ENCODE data around the gene FLNA. TPM values are rescaled to one million over a fixed set of nuclear protein-coding genes. Genes with fewer than 3 reads are reported as not detected.

The FLNA gene
- total and polyA plus RNA-seq, 3 experiments from 2014 or later: 799 to 1,356 (median 1,299) TPM

GRCh38 chrX:154360155-154360713 is 14.2 kb downstream of the FLNA start:
- H3K9me3 Mint-ChIP-seq: no peaks in the 10 kb centered on the region
- Histone ChIP-seq H3K4me1 (ENCODE audit: insufficient read depth, low read length) (peaks cover 39% of the 10 kb centered on the region), H3K9me3 (ENCODE audit: low read length) (no peaks in the 10 kb centered on the region), H3K36me3 (ENCODE audit: insufficient read depth, low read length) (peaks cover 69% of the 10 kb centered on the region), H3K27me3 (ENCODE audit: insufficient read depth, low read length, poor library complexity, severe bottlenecking) (no peaks in the 10 kb centered on the region), H3K27ac (ENCODE audit: low read depth, low read length) (no peak overlapping the region), H3K4me3 (ENCODE audit: low read length) (no peak overlapping the region)
- ChIA-PET POLR2A (no interaction called here), CTCF (no interaction called here)
- H3K27ac Mint-ChIP-seq: peak overlapping the region in 7 of 8 donors; percentile 14 to 96 (median 90)
- H3K36me3 Mint-ChIP-seq: peaks cover 6 to 70% (median 7%) of the 10 kb centered on the region in 3 donors
- peak overlapping the region in 1 of 7 donors; percentile 36 for H3K4me3 Mint-ChIP-seq
- DNase-seq: no peak
- peaks cover 11 to 35% (median 35%) of the 10 kb centered on the region in 3 donors for H3K4me1 Mint-ChIP-seq
- H3K27me3 Mint-ChIP-seq: peaks cover 0 to 9% of the 10 kb centered on the region in 2 donors

DNA sequence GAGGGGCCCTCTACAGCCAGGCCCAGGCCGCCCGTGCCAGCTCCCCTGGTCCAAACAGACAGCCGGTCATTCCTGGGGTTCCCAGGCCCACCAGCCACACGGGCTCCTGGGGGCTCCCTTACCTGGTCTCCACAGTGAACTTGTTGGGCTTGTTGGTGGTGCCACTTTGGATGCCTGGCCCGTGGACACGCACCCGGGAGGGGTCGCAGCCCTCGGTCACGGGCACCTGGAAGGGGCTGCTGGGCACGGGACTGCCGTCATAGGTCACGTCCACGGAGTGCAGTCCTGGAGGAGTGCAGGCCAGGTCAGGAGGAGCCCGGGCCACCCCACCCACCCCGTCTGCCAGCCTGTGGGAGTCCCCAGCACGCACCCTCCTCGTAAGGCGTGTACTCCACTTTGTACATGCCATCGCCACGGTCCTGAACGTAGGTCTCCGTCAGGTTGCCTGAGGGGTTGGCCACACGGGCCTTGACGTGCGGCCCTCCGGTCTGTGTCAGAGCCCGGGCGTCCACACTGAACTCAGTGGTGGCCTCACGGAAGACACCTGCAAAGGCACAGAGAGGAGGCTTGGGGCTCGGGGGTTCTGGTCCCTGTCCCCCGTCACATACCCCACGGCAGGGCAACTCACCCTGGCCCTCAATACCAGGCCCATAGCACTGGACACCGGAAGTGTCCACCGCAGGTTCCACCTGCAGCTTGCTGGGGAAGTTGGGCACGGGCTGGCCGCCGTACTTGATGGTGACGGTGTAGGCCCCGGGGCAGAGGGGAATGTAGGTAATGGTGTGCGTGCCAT is 14.9 kb downstream of the FLNA start:
- no peaks in the 10 kb centered on the region for H3K9me3 ChIP-seq (ENCODE audit: low read length)
- no peak for DNase-seq
- H3K4me1 Mint-ChIP-seq: peaks cover 11 to 35% (median 32%) of the 10 kb centered on the region in 3 donors
- H3K4me3 ChIP-seq (ENCODE audit: low read length): no peak overlapping the region
- CTCF ChIA-PET: no interaction called here
- H3K27me3 Mint-ChIP-seq: peaks cover 0 to 8% of the 10 kb centered on the region in 2 donors
- no peaks in the 10 kb centered on the region for H3K27me3 ChIP-seq (ENCODE audit: insufficient read depth, low read length, poor library complexity, severe bottlenecking)
- no peak overlapping the region for H3K27ac ChIP-seq (ENCODE audit: low read depth, low read length)
- POLR2A ChIA-PET: interaction anchor here (1.6 kb wide), 1 partner anchor 12 kb away, joined by 4 read pairs; no protein-coding TSS in a partner anchor
- peak overlapping the region in 3 of 8 donors; percentile 80 to 92 (median 82) for H3K27ac Mint-ChIP-seq
- peaks cover 45% of the 10 kb centered on the region for H3K4me1 ChIP-seq (ENCODE audit: insufficient read depth, low read length)
- no peaks in the 10 kb centered on the region for H3K9me3 Mint-ChIP-seq
- H3K4me3 Mint-ChIP-seq: peak overlapping the region in 1 of 7 donors; percentile 28
- H3K36me3 ChIP-seq (ENCODE audit: insufficient read depth, low read length): peaks cover 62% of the 10 kb centered on the region
- H3K36me3 Mint-ChIP-seq: peaks cover 3 to 68% (median 7%) of the 10 kb centered on the region in 3 donors

GRCh38 chrX:154358829-154359228 is 15.6 kb downstream of the FLNA start:
- peaks cover 0 to 8% of the 10 kb centered on the region in 2 donors for H3K27me3 Mint-ChIP-seq
- H3K36me3 Mint-ChIP-seq: peaks cover 3 to 70% (median 7%) of the 10 kb centered on the region in 3 donors
- H3K9me3 ChIP-seq (ENCODE audit: low read length): no peaks in the 10 kb centered on the region
- no peaks in the 10 kb centered on the region for H3K9me3 Mint-ChIP-seq
- no peak overlapping the region for H3K4me3 ChIP-seq (ENCODE audit: low read length)
- peaks cover 17 to 43% (median 36%) of the 10 kb centered on the region in 3 donors for H3K4me1 Mint-ChIP-seq
- ChIA-PET POLR2A (interaction anchor here (1.6 kb wide), 1 partner anchor 12 kb away, joined by 4 read pairs; no protein-coding TSS in a partner anchor), CTCF (no interaction called here)
- peak overlapping the region in 1 of 7 donors; percentile 47 for H3K4me3 Mint-ChIP-seq
- H3K36me3 ChIP-seq (ENCODE audit: insufficient read depth, low read length): peaks cover 60% of the 10 kb centered on the region
- H3K27ac Mint-ChIP-seq: peak overlapping the region; percentile 34 to 92 (median 70)
- no peak for DNase-seq
- peaks cover 49% of the 10 kb centered on the region for H3K4me1 ChIP-seq (ENCODE audit: insufficient read depth, low read length)
- no peak overlapping the region for H3K27ac ChIP-seq (ENCODE audit: low read depth, low read length)
- H3K27me3 ChIP-seq (ENCODE audit: insufficient read depth, low read length, poor library complexity, severe bottlenecking): no peaks in the 10 kb centered on the region

DNA sequence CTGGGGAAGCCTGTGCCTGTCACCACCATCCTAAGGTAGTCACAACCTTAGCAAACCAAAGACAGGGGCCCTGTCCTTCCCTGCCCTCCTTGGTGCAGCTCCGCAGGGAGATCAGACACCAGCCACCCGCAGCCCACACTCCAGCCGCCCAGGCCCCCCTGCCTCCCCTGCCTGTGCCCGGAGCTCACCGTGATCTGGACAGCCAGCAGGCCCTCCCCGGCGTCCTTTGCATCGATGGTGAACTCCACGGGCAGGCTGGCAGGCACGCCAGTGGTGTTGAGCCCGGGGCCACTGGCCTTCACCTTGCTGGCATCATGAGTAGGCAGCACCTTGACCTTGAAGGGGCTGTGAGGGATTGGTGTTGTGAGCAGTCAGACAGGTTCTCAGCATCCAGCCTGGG is 16.4 kb downstream of the FLNA start:
- H3K9me3 Mint-ChIP-seq: no peaks in the 10 kb centered on the region
- CTCF ChIA-PET: no interaction called here
- H3K27ac ChIP-seq (ENCODE audit: low read depth, low read length): no peak overlapping the region
- POLR2A ChIA-PET: interaction anchor here (1.4 to 1.6 kb wide), 2 partner anchors 11 to 13 kb away, joined by 3 to 4 read pairs; no protein-coding TSS in a partner anchor
- peaks cover 57% of the 10 kb centered on the region for H3K4me1 ChIP-seq (ENCODE audit: insufficient read depth, low read length)
- H3K4me1 Mint-ChIP-seq: peaks cover 21 to 48% (median 39%) of the 10 kb centered on the region in 3 donors
- peak overlapping the region in 1 of 7 donors; percentile 20 for H3K4me3 Mint-ChIP-seq
- peaks cover 3 to 75% (median 7%) of the 10 kb centered on the region in 3 donors for H3K36me3 Mint-ChIP-seq
- H3K27ac Mint-ChIP-seq: peak overlapping the region in 5 of 8 donors; percentile 72 to 92 (median 88)
- DNase-seq: no peak
- no peaks in the 10 kb centered on the region for H3K9me3 ChIP-seq (ENCODE audit: low read length)
- no peak overlapping the region for H3K4me3 ChIP-seq (ENCODE audit: low read length)
- H3K27me3 Mint-ChIP-seq: peaks cover 0 to 8% of the 10 kb centered on the region in 2 donors
- peaks cover 65% of the 10 kb centered on the region for H3K36me3 ChIP-seq (ENCODE audit: insufficient read depth, low read length)
- no peaks in the 10 kb centered on the region for H3K27me3 ChIP-seq (ENCODE audit: insufficient read depth, low read length, poor library complexity, severe bottlenecking)

DNA sequence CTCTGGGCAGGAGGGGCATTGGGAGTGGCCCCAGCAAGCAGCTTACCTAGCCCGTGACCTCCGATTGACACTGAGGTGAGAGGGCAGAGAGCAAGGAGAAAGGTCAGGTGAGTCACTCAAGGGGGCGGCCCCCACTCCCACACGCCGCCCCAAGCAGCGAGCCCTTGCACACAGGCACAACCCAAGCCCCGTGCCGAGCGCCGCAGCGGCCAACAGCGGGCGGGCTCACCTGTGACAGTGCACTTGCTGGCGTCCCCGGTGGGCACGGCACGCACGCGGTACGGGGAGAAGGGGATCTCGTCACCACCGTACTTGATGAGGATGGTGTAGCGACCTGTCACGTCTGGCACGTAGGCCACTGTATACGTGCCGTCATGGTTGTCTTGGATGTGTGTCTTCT is 17.2 kb downstream of the FLNA start:
- H3K36me3 Mint-ChIP-seq: peaks cover 3 to 79% (median 5%) of the 10 kb centered on the region in 3 donors
- H3K4me1 ChIP-seq (ENCODE audit: insufficient read depth, low read length): peaks cover 65% of the 10 kb centered on the region
- CTCF ChIA-PET: no interaction called here
- DNase-seq: no peak
- H3K27me3 Mint-ChIP-seq: peaks cover 0 to 5% of the 10 kb centered on the region in 2 donors
- peak overlapping the region in 3 of 7 donors; percentile 18 to 49 (median 19) for H3K4me3 Mint-ChIP-seq
- H3K9me3 Mint-ChIP-seq: no peaks in the 10 kb centered on the region
- H3K9me3 ChIP-seq (ENCODE audit: low read length): no peaks in the 10 kb centered on the region
- POLR2A ChIA-PET: interaction anchor here (1.3 to 1.4 kb wide), 2 partner anchors 9 to 13 kb away, joined by 3 to 5 read pairs; no protein-coding TSS in a partner anchor
- peaks cover 22 to 52% (median 41%) of the 10 kb centered on the region in 3 donors for H3K4me1 Mint-ChIP-seq
- H3K36me3 ChIP-seq (ENCODE audit: insufficient read depth, low read length): peaks cover 60% of the 10 kb centered on the region
- no peak overlapping the region for H3K4me3 ChIP-seq (ENCODE audit: low read length)
- no peaks in the 10 kb centered on the region for H3K27me3 ChIP-seq (ENCODE audit: insufficient read depth, low read length, poor library complexity, severe bottlenecking)
- H3K27ac ChIP-seq (ENCODE audit: low read depth, low read length): no peak overlapping the region
- peak overlapping the region in 4 of 8 donors; percentile 57 to 92 (median 84) for H3K27ac Mint-ChIP-seq

DNA sequence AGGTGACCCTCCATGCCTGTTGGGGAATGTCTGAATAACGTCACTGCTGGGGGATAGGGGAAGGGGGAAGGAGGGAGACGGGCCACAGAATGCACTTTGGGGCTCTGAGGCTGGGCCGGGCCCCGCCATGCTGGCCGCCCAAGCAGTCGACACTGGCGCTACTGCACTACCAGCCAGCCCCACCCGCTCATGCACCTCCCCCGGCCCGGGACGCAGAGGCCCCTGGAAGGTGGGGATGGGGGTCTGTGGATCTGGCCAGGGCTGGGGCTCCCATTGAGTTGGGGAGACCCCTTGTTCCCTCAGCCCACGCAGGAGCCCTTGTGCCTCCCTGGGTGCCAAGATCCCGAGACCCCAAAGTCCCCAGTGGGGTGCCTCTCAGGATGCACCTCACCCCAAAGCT is 17.8 kb downstream of the FLNA start:
- H3K9me3 Mint-ChIP-seq: no peaks in the 10 kb centered on the region
- peaks cover 66% of the 10 kb centered on the region for H3K4me1 ChIP-seq (ENCODE audit: insufficient read depth, low read length)

DNA sequence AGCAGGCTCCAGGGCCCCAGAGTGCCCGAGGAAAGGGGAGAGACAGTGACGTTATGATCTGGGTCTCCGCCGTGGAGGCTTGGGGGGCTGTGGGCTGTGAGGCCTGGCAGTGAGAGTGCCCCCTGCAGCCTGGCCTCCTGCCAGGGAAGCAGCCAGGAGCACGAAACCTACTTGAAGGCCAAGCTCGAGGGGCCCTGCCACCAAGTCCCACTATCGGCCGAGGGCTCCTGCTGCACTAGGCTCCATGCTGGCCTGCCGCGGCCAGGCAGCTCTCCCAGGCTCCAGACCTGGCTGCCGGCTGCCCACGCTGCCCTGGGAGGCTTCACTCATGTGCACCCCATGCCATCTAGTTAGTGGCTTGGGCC is 18.7 kb downstream of the FLNA start:
- Mint-ChIP-seq H3K4me1 (peaks cover 29 to 67% (median 50%) of the 10 kb centered on the region in 3 donors), H3K36me3 (peaks cover 2 to 79% (median 4%) of the 10 kb centered on the region in 3 donors), H3K27ac (peak overlapping the region in 5 of 8 donors; percentile 6 to 89 (median 86)), H3K27me3 (no peaks in the 10 kb centered on the region), H3K4me3 (peak overlapping the region in 2 of 7 donors; percentile 3 to 25), H3K9me3 (no peaks in the 10 kb centered on the region)
- peak in 1 of 5 donors; percentile 13 for DNase-seq
- ChIA-PET POLR2A (interaction anchor here (0.7 to 1.6 kb wide), 2 partner anchors 10 to 13 kb away, joined by 3 to 4 read pairs; no protein-coding TSS in a partner anchor), CTCF (no interaction called here)
- H3K9me3 ChIP-seq (ENCODE audit: low read length): no peaks in the 10 kb centered on the region
- H3K27ac ChIP-seq (ENCODE audit: low read depth, low read length): no peak overlapping the region
- H3K27me3 ChIP-seq (ENCODE audit: insufficient read depth, low read length, poor library complexity, severe bottlenecking): no peaks in the 10 kb centered on the region
- H3K4me3 ChIP-seq (ENCODE audit: low read length): no peak overlapping the region
- H3K36me3 ChIP-seq (ENCODE audit: insufficient read depth, low read length): peaks cover 51% of the 10 kb centered on the region
- H3K4me1 ChIP-seq (ENCODE audit: insufficient read depth, low read length): peaks cover 71% of the 10 kb centered on the region

More for the DNA sequence above, 17.8 kb downstream of the FLNA start:
- Mint-ChIP-seq H3K4me3 (peak overlapping the region in 4 of 7 donors; percentile 3 to 39 (median 22)), H3K27ac (peak overlapping the region in 3 of 8 donors; percentile 56 to 89 (median 86)), H3K27me3 (peaks cover 0 to 5% of the 10 kb centered on the region in 2 donors), H3K4me1 (peaks cover 28 to 59% (median 47%) of the 10 kb centered on the region in 3 donors), H3K36me3 (peaks cover 3 to 79% (median 5%) of the 10 kb centered on the region in 3 donors)
- Histone ChIP-seq H3K27me3 (ENCODE audit: insufficient read depth, low read length, poor library complexity, severe bottlenecking) (no peaks in the 10 kb centered on the region), H3K27ac (ENCODE audit: low read depth, low read length) (no peak overlapping the region), H3K36me3 (ENCODE audit: insufficient read depth, low read length) (peaks cover 54% of the 10 kb centered on the region), H3K4me3 (ENCODE audit: low read length) (no peak overlapping the region), H3K9me3 (ENCODE audit: low read length) (no peaks in the 10 kb centered on the region)
- POLR2A ChIA-PET: interaction anchor here (1.3 kb wide), 1 partner anchor 10 kb away, joined by 5 read pairs; no protein-coding TSS in a partner anchor
- no peak for DNase-seq
- CTCF ChIA-PET: no interaction called here
